ENCODE results near the gene TBC1D1.

The TBC1D1 gene

GRCh38 chr4:37995299-37995821 is 104.5 kb downstream of the TBC1D1 start:
- DNase-seq, result no peak

- no peak for DNase-seq
These were observed 105.3 kb downstream of the TBC1D1 start for GRCh38 chr4:37995981-37996775.

DNA sequence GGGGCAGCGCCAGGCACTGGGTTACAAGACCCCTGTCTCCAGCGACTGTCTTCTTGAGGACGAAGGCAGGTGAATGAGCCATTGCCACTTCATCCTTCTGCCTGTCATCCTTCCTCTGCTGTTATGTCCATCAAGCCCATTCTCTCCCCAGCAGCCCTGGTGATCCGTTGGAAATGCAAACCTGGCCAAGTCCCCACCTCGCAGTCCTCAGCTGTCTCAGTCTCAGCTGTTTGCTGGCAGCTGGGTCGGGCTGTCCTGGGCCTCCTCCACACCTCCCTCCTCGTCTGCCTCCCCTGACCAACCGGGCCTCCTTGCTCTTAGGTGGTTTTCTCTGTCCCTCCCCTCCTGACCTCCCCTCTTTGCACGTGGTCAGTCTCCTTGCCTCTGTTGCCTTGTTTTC is 107.3 kb downstream of the TBC1D1 start:
- no peak for DNase-seq

DNA sequence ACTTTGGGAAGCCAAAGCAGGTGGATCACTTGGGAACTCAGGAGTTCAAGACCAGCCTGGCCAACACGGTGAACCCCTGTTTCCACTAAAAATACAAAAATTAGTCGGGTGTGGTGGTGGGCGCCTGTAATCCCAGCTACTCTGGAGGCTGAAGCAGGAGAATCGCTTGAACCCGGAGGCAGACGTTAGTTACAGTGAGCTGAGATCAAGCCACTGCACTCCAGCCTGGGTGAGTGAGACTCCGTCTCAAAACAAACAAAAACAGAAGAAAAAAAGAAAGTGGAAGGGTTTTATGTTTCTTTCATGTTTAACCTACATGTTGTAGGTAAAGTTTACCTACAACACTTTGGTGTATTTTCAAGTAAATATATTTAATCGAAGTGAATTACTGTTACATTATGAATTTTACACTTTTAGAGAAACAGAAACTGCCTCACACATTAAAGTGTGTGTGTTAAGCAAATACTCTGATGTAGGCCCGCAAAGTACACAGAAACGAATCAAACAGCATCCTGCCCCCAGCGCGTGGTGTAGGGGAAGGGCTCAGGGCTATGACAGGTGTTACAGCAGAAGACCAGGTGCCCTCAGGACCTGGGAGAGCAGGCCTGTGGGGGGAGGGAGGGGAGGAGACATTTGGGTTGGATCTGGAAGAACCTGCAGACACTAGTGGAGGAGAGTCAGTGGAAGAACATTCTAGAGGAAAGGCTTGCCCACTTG is 108.3 kb downstream of the TBC1D1 start:
- no peak for DNase-seq

- DNase-seq, result no peak
These were observed 109.1 kb downstream of the TBC1D1 start for GRCh38 chr4:37999965-38000364.

DNA sequence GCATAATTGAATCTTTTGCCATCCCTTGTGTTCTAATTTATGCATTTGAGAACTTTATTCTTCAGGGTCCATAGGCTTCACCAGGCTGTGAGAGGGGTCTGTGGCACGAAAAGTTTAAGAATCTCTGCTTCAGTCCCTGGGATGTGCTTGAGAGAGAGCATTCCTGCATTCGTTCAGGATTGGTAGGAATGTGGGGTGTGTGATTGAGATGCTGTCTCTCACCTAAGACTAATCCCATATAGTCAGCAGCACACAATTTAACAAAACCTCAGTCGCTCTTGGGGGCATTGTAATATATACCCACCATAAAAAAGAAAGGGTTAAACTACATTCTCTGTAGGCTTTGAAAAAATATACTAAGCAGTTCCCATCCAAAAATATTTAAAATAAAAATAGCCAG is 111.0 kb downstream of the TBC1D1 start:
- DNase-seq, result no peak

DNA sequence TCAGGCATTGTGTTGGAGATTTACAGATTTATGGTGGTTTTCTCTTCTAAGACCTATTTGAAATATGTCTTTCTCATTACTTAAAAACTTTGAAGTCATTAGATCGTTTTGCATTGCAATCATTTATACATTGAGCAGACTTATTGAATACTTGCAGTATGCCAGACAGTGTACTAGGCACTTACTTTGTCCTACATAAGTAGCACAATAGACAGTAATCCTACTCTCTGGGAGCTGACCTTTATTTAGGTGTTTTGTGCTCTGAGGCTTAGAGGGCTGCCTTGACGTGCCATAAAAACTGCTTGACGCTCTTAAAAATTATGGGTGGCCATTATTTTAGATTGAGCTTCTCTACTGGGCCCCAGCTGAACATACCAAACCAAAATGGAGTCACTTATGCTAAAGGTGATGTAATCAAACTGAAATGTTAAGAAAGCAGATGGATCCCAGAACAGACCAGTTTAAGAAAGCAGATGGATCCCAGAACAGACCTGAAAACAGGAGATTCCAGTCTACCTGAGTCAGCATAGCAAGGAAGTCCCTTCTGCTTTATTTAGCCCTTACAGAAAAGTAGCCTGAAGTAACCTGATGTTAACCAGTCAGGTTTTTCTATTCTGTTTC is 111.7 kb downstream of the TBC1D1 start:
- no peak for DNase-seq

GRCh38 chr4:38003102-38003501 is 112.2 kb downstream of the TBC1D1 start:
- DNase-seq, result no peak

- no peak for DNase-seq
These were observed 112.7 kb downstream of the TBC1D1 start for GRCh38 chr4:38003628-38004027.

GRCh38 chr4:38004062-38004461 is 113.2 kb downstream of the TBC1D1 start:
- no peak for DNase-seq

GRCh38 chr4:38004887-38005286 is 114.0 kb downstream of the TBC1D1 start:
- no peak for DNase-seq

- DNase-seq, result no peak
These were observed 114.8 kb downstream of the TBC1D1 start for GRCh38 chr4:38005637-38006036.

GRCh38 chr4:38007645-38008044 is 116.8 kb downstream of the TBC1D1 start:
- no peak for DNase-seq

GRCh38 chr4:38008571-38009021 is 117.7 kb downstream of the TBC1D1 start:
- no peak for DNase-seq

- DNase-seq, result no peak
These were observed 118.5 kb downstream of the TBC1D1 start for GRCh38 chr4:38009421-38009820.

- DNase-seq, result no peak
These were observed 119.1 kb downstream of the TBC1D1 start for GRCh38 chr4:38009949-38010348.

- no peak for DNase-seq
These were observed 120.8 kb downstream of the TBC1D1 start for GRCh38 chr4:38011511-38012162.

DNA sequence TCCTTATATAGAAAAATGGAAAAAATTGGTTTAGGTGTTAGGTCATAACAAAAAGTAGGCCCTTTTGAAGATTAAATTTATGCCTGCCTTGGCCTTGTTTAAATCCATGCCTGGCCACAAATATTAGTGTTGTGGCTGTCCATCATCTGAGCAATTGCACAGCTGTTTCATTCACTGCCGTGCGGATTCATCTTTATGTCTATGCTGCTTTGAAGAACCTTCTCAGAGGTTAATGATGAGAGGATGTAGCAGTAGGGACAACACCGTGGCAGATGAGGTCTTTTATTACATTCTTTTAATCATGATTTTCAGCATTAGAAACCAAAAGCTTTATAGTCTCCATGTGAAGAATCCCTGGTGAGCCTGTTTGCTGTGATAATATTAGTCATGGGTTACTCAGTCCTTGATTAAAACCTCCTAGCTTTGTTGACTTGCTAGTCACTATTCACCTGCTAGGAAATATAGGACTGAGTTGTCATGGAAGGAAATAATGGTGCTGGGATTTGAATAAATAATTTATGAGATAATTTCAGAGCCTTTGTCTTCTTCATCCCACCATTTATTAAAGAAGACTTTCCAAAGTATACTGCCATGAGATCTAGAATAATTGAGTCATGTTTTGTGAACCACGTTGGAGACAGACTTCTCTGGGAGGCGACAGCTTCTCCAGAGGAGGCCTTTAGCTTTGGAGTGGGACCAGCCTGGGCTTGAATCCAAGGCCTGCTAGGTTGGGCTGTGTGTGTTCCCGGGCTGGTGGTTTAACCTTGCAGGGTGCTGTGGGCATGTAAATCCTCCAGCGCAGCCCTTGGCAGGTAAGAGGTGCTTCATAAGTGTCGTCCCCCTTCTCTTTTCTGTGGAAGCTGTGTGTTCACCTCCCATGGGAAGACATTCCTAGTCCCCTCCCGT is 122.8 kb downstream of the TBC1D1 start:
- no peak for DNase-seq

DNA sequence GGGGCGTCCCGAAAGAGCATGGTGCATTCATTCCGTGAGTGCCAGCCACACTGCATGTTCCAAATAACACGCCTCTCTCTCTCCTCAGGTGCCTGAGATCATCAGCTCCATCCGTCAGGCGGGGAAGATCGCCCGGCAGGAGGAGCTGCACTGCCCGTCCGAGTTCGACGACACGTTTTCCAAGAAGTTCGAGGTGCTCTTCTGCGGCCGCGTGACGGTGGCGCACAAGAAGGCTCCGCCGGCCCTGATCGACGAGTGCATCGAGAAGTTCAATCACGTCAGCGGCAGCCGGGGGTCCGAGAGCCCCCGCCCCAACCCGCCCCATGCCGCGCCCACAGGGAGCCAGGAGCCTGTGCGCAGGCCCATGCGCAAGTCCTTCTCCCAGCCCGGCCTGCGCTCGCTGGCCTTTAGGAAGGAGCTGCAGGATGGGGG is 123.6 kb downstream of the TBC1D1 start:
- no peak for DNase-seq

DNA sequence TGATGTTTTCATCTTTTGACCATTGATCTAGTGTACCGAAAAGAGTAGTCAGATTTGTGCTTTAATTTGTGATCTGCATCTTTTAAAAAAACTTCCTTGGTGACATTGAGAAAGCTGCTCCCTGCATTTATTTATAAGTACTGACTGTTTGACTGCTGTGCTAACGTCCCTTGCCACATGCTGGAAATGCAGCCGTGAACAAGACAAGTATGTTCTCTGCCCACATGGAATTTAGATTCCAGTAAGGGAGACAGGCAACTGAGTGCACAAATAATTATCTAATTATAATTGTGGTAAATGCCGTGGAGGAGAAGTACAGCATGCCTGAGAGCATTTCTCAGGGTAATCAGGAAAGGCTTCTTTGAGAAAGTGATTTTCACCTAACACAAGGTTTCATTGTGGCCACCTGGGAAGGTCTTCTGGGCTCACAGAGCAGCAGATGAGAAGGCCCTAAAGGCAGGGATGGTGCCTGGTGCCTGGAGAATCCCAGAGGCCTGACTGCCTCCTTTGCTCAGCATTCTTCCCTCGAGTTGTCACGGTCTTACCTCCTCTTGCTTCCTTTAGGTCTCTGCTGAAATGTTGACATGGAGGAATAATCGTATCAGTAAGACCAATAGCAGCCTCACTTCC is 125.1 kb downstream of the TBC1D1 start:
- DNase-seq, result no peak

GRCh38 chr4:38016698-38017097 is 125.8 kb downstream of the TBC1D1 start:
- DNase-seq, result no peak
